Glutamatergic neuron (in vitro differentiated cells): ENCODE data around the gene CLNK. TPM values are rescaled to one million over a fixed set of nuclear protein-coding genes. Genes with fewer than 3 reads are reported as not detected.

Source experiments
- DNase-seq: peaks from one replicate; pipeline ENCODE4 v3.0.0; 2022
- H3K27ac Mint-ChIP-seq: one replicate; pipeline ENCODE4 v1.8.0; 2020; ENCODE audit warnings: mild to moderate bottlenecking, mixed read lengths, inconsistent platforms; ENCODE audit not compliant: unreplicated experiment
- H3K27me3 Mint-ChIP-seq: one replicate; pipeline ENCODE4 v1.8.0; 2020; ENCODE audit warnings: mild to moderate bottlenecking, moderate library complexity, mixed read lengths, inconsistent platforms; ENCODE audit not compliant: unreplicated experiment
- H3K36me3 Mint-ChIP-seq: one replicate; pipeline ENCODE4 v1.8.0; 2020; ENCODE audit warnings: mild to moderate bottlenecking, mixed read lengths, inconsistent platforms; ENCODE audit not compliant: unreplicated experiment
- H3K4me1 Mint-ChIP-seq: one replicate; pipeline ENCODE4 v1.8.0; 2020; ENCODE audit warnings: mild to moderate bottlenecking, low read depth, mixed read lengths, inconsistent platforms; ENCODE audit not compliant: unreplicated experiment
- H3K4me3 Mint-ChIP-seq: one replicate; pipeline ENCODE4 v1.8.0; 2020; ENCODE audit warnings: mild to moderate bottlenecking, mixed read lengths, inconsistent platforms; ENCODE audit not compliant: unreplicated experiment
- H3K9me3 Mint-ChIP-seq: one replicate; pipeline ENCODE4 v1.8.0; 2020; ENCODE audit warnings: mild to moderate bottlenecking, moderate library complexity, mixed read lengths, inconsistent platforms; ENCODE audit not compliant: unreplicated experiment
- CTCF ChIP-seq: fragments of 200-600 bp; sonication (generic); IDR thresholded peaks from one replicate; pipeline ENCODE4 v1.5.0; 2021; ENCODE audit not compliant: partially characterized antibody, unreplicated experiment
- total RNA-seq: library from RNA; stranded (reverse); fragmentation: NEBNext Ultra II Directional; extraction: Animal tissue kit (Norgen Biotek cat#: 25700); gene quantifications from one replicate; pipeline ENCODE4 v1.2.1, GENCODE V29; 2021; ENCODE audit not compliant: unreplicated experiment

CLNK gene
- total RNA-seq, 1 donor from 2014 or later, result not detected

- Mint-ChIP-seq H3K9me3 (peaks cover 2% of the 10 kb centered on the region), H3K27ac (no peak overlapping the region), H3K27me3 (no peaks in the 10 kb centered on the region), H3K4me1 (no peaks in the 10 kb centered on the region), H3K36me3 (no peaks in the 10 kb centered on the region), H3K4me3 (no peak overlapping the region)
- TF ChIP-seq CTCF, result no peak
- no peak for DNase-seq
These were observed 36.1 kb downstream of the CLNK start for GRCh38 chr4:10648479-10648878.

- Mint-ChIP-seq H3K27ac (no peak overlapping the region), H3K36me3 (no peaks in the 10 kb centered on the region), H3K4me3 (no peak overlapping the region), H3K9me3 (peaks cover under 1% of the 10 kb centered on the region), H3K4me1 (no peaks in the 10 kb centered on the region), H3K27me3 (no peaks in the 10 kb centered on the region)
- no peak for TF ChIP-seq CTCF
- no peak for DNase-seq
These were observed 36.7 kb downstream of the CLNK start for GRCh38 chr4:10647846-10648245.

- Mint-ChIP-seq H3K27me3 (no peaks in the 10 kb centered on the region), H3K36me3 (no peaks in the 10 kb centered on the region), H3K4me1 (no peaks in the 10 kb centered on the region), H3K9me3 (no peaks in the 10 kb centered on the region), H3K27ac (no peak overlapping the region), H3K4me3 (no peak overlapping the region)
- no peak for DNase-seq
- TF ChIP-seq CTCF, result no peak
These were observed 40.8 kb downstream of the CLNK start for GRCh38 chr4:10643600-10644425.

GRCh38 chr4:10640561-10641201 is 43.9 kb downstream of the CLNK start:
- H3K4me1 Mint-ChIP-seq, result no peaks in the 10 kb centered on the region
- H3K36me3 Mint-ChIP-seq, result no peaks in the 10 kb centered on the region
- no peak overlapping the region for H3K4me3 Mint-ChIP-seq
- H3K27me3 Mint-ChIP-seq, result no peaks in the 10 kb centered on the region
- H3K27ac Mint-ChIP-seq, result no peak overlapping the region
- no peaks in the 10 kb centered on the region for H3K9me3 Mint-ChIP-seq
- no peak for TF ChIP-seq CTCF
- DNase-seq, result no peak

GRCh38 chr4:10639664-10640063 is 44.9 kb downstream of the CLNK start:
- no peak for TF ChIP-seq CTCF
- Mint-ChIP-seq H3K36me3 (no peaks in the 10 kb centered on the region), H3K27ac (no peak overlapping the region), H3K4me3 (no peak overlapping the region), H3K4me1 (no peaks in the 10 kb centered on the region), H3K9me3 (no peaks in the 10 kb centered on the region), H3K27me3 (no peaks in the 10 kb centered on the region)
- no peak for DNase-seq
